GM18502 (cell line): ENCODE results near the gene PLA2G2C.
"Not testable (repeated sequence)": the region's sequence is repeated elsewhere in the genome, so short reads cannot be mapped to it uniquely, and the experiment has no call there.

Experiments used
- ATAC-seq: cut with Tn5 transposase; IDR thresholded peaks from one replicate; pipeline ENCODE4 v1.9.1; 2021; ENCODE audit warnings: mild to moderate bottlenecking; ENCODE audit not compliant: unreplicated experiment, poor library complexity

PLA2G2C gene

DNA sequence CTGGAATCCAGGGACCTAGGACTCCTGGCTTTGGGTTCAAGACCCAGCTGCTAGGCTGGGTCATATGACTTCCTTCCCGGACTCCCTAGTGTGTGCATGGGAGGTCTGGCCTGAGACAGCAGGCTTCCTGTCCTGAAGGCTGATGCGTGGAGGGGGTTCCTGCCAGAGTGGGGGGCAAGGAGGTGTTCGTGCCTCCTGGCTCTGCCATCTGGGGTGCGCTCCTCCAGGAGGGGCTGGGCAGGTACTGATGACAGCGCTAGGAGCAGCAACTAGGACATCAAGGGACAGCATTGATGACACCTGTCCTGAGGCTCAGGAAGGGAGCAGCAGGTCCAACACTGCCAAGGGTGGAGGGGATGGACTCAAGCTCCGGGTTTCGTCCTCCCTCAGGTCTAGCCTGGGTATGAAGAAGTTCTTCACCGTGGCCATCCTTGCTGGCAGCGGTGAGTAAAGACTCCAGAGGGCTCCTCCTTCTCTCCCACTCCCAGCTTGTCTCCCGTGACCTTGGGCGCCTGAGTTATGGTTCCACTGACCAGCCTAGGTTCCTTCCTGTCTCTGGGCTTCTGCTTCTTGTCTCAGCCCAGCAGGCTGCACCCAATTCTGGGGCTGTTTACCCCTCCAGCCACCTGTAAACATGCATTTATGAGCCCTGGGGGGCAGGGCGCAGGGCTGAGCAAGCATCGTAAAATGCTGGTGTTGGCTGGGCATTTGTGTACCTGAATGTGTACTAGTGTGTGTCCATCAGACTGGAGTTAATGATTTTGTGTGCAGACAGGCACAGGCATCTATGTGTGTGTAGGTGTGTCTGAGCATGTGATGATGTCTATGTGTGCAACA lies 46.3 kb downstream of the PLA2G2C start:
- ATAC-seq = no peak

GRCh38 chr1:20138961-20139550 lies 47.3 kb downstream of the PLA2G2C start, which contains the start of gene PLA2G2F:
TSS of gene PLA2G2F (plus strand) at chr1:20139323. CDS start at chr1:20139428, 105 bp downstream.
- no peak for ATAC-seq

DNA sequence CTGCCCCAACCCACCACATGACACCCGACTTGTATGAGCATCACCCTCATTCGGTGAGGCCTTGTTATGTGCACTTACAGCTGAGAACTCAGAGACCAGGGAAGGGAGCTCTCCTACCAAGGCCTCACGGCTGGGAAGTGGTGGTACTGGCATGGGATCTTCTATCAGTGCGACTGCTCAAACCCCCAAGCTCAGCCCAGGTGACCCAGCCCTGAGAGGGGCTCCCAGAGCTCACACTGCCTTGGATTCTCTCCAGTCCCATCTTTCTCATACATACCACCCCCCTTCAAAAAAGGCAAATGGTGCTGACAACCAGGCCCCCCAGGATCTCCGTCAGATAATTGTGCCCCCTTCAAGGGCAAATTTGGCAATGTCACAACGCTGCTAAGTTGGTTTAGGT lies 48.0 kb downstream of the PLA2G2C start:
- ATAC-seq = no peak

GRCh38 chr1:20137604-20138003 lies 48.7 kb downstream of the PLA2G2C start:
- no peak for ATAC-seq

- ATAC-seq = no peak
Observed at GRCh38 chr1:20137055-20137454, 49.3 kb downstream of the PLA2G2C start.

DNA sequence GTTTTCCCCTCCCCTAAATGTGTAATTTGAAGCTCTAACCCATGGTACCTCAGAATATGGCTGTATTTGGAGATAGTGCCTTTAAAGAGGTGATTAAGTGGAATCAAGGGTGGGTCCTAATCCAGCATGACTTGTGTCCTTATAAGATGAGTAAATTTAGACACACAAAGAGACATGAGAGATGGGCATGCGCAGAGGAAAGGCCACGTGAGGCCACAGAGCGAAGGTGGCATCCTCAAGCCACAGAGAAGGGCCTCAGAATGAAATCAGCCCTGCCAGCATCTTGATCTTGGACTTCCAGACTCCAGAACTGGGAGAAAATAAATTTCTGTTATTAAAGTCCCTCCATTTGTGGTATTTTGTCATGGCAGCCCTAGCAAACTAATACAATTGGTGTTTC lies 50.1 kb downstream of the PLA2G2C start:
- ATAC-seq = no peak

GRCh38 chr1:20134995-20135394 lies 51.3 kb downstream of the PLA2G2C start:
- no peak for ATAC-seq

GRCh38 chr1:20130518-20130917 lies 55.8 kb downstream of the PLA2G2C start:
- ATAC-seq = not testable (repeated sequence)

- ATAC-seq = no peak
Observed at GRCh38 chr1:20126806-20127440, 59.4 kb downstream of the PLA2G2C start.

- no peak for ATAC-seq
Observed at GRCh38 chr1:20126041-20126805, 60.1 kb downstream of the PLA2G2C start.

DNA sequence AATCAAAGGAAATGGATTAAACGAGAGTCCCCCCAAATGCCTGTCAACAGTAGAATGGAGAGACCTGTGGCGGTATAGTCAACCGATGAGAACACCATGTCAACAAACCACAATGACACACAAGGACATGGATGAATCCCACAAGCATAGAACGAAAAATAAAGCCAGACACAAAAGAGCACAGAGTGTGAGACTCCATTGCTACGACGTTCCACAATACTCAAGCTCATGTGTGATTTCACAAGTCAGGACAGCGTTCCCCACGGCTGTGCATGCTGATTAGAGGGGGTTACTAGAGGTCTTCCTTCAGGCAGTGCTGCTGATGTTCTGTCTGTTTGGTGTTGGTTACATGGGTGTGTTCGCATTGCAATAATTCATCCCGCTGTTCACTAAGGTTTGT lies 61.2 kb downstream of the PLA2G2C start:
- ATAC-seq = no peak

DNA sequence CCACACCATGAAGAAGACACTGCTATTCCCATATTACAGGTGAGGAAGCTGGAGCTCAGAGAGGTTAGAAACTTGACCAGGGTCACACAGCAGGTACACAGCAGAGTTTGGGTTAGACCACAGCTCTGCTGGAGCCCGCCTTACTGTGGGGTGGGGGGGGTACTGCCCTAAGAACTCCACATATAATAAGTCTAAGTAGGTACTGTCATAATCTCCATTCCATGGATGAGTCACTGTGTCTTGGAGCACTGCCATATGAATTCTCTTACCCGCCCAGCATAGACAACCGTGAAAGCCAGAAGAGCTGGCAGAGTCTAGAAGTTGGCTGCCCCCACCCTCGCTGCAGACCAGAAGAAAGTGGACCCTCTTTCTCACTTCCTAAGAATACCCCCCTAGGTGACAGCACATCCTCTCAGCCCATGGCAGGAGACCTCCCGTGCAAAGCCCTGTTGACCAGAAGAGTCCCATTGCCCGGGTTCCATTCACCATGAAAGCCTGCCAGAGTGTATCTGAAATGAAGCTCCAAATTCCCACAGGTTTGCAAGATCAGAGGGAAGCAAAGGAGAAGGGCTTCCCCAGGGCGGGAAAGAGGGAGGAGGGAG lies 61.8 kb downstream of the PLA2G2C start:
- no peak for ATAC-seq

- no peak for ATAC-seq
Observed at GRCh38 chr1:20123722-20124455, 62.4 kb downstream of the PLA2G2C start.

DNA sequence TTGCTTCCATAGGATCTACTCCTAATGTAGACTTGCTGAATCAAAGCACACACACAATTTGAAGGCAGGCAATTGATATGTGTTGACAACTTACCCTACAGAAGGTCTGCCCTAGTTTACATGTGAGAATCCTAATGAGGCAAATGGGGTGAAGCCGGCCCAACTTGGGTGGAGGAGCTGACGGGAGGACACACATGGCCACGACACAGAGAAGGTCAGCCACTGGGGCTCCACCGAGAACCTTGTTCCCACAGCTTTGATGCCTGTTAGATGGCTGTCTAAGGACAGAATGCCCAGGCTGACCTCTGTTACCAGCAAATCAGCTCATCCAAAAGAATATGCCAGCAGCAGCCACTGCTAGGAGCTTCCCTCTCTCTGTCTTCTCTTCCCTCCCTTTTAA lies 65.5 kb downstream of the PLA2G2C start:
- no peak for ATAC-seq

- no peak for ATAC-seq
Observed at GRCh38 chr1:20119347-20119746, 67.0 kb downstream of the PLA2G2C start, which contains the start of gene PLA2G2D. TSS of gene PLA2G2D (minus strand) at chr1:20119536. CDS start at chr1:20119498, 38 bp downstream.

DNA sequence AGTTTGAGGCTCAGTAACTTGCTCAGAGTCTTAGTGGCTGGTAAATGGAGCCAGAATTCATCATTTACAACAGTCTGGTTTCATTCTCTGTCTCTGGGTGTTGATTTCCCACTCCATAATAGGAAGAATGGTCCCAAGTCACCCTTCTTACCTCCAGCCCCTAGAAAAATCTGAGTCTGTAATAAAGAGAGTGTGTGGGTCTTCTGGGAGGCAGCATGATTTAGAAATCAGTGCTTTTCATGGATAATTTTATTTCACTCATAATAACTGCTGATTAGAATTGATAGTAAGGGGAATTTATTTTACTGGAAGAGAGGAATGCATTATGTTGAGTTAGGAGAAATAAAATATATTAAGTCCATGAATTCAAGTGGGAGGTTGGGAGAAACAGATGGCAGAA lies 69.1 kb downstream of the PLA2G2C start:
- no peak for ATAC-seq

GRCh38 chr1:20115916-20116315 lies 70.4 kb downstream of the PLA2G2C start:
- ATAC-seq = no peak

- no peak for ATAC-seq
Observed at GRCh38 chr1:20115479-20115878, 70.8 kb downstream of the PLA2G2C start.

GRCh38 chr1:20114021-20114648 lies 72.2 kb downstream of the PLA2G2C start:
- no peak for ATAC-seq
